GM19238 (cell line): Measurements from ENCODE around the gene OR1A1.
"Not testable (repeated sequence)": the region's sequence is repeated elsewhere in the genome, so short reads cannot be mapped to it uniquely, and the experiment has no call there.

Source experiments
- DNase-seq: peaks from one replicate; pipeline ENCODE4 v3.0.0; 2011; ENCODE audit warnings: low spot score; ENCODE audit not compliant: insufficient read length

The OR1A1 gene

GRCh38 chr17:3207367-3207766, at the start of gene OR1A1:
OR1A1 (plus strand) TSS chr17:3207667; CDS start chr17:3215621, 7,954 bp downstream.
- no peak for DNase-seq

- peak; percentile 10 for DNase-seq
These were observed 39.9 kb upstream of the OR1A1 start for GRCh38 chr17:3167574-3167973.

GRCh38 chr17:3189961-3190360, 17.5 kb upstream of the OR1A1 start:
- no peak for DNase-seq

- no peak for DNase-seq
These were observed 10.2 kb upstream of the OR1A1 start, which contains the start of gene OR1A2 for GRCh38 chr17:3197219-3197618. OR1A2 (plus strand) TSS chr17:3197519; CDS start chr17:3197519, 0 bp downstream.

GRCh38 chr17:3208484-3208883, 1.0 kb downstream of the OR1A1 start:
- no peak for DNase-seq

GRCh38 chr17:3213001-3213400, 5.5 kb downstream of the OR1A1 start:
- DNase-seq = no peak

GRCh38 chr17:3213587-3213986, 6.1 kb downstream of the OR1A1 start:
- no peak for DNase-seq

GRCh38 chr17:3219978-3220377, 12.5 kb downstream of the OR1A1 start:
- DNase-seq = not testable (repeated sequence)

- DNase-seq = no peak
These were observed 14.4 kb downstream of the OR1A1 start for GRCh38 chr17:3221850-3222249.

GRCh38 chr17:3222505-3222904, 15.0 kb downstream of the OR1A1 start:
- no peak for DNase-seq

- DNase-seq = not testable (repeated sequence)
These were observed 17.4 kb downstream of the OR1A1 start for GRCh38 chr17:3224721-3225352.

GRCh38 chr17:3232300-3232699, 24.8 kb downstream of the OR1A1 start:
- not testable (repeated sequence) for DNase-seq

- DNase-seq = not testable (repeated sequence)
These were observed 31.2 kb downstream of the OR1A1 start for GRCh38 chr17:3238685-3239084.

GRCh38 chr17:3241044-3241443, 33.6 kb downstream of the OR1A1 start:
- DNase-seq = not testable (repeated sequence)

GRCh38 chr17:3244841-3245240, 37.4 kb downstream of the OR1A1 start:
- DNase-seq = not testable (repeated sequence)

GRCh38 chr17:3249013-3249412, 41.5 kb downstream of the OR1A1 start:
- not testable (repeated sequence) for DNase-seq

- no peak for DNase-seq
These were observed 49.1 kb downstream of the OR1A1 start for GRCh38 chr17:3256575-3256974.

- DNase-seq = no peak
These were observed 52.7 kb downstream of the OR1A1 start for GRCh38 chr17:3260163-3260562.

GRCh38 chr17:3260600-3260999, 53.1 kb downstream of the OR1A1 start:
- DNase-seq = no peak
